Liver (tissue), 9 donors: ENCODE measurements around the gene POU2F2. TPM values are rescaled to one million over a fixed set of nuclear protein-coding genes. Genes with fewer than 3 reads are reported as not detected.

Experiments used
- DNase-seq: peaks from one replicate; pipeline ENCODE4 v3.0.0-alpha.2; 2017; ENCODE audit warnings: low spot score
- H3K27ac ChIP-seq, 2 donors: one replicate each; pipeline ENCODE4 v1.7.0; 2013; ENCODE audit warnings: inconsistent platforms in 2 of 2, low read length in 2 of 2, control low read depth in 1 of 2, low read depth in 1 of 2, mild to moderate bottlenecking in 1 of 2
- H3K27me3 ChIP-seq, 4 donors: one replicate each; pipeline versions ENCODE4 v1.6.1 to v1.7.0; 2013; ENCODE audit warnings: low read length in 3 of 4, inconsistent platforms in 1 of 4, mild to moderate bottlenecking in 1 of 4, moderate library complexity in 1 of 4; ENCODE audit not compliant: control insufficient read depth in 4 of 4, insufficient read depth in 4 of 4
- H3K36me3 ChIP-seq, 4 donors: one replicate each; pipeline versions ENCODE4 v1.6.1 to v1.7.0; 2013; ENCODE audit warnings: low read length in 3 of 4, mild to moderate bottlenecking in 3 of 4, low read depth in 1 of 4, moderate library complexity in 1 of 4; ENCODE audit not compliant: control insufficient read depth in 4 of 4, insufficient read depth in 3 of 4
- H3K4me1 ChIP-seq, 4 donors: one replicate each; pipeline versions ENCODE4 v1.6.1 to v1.7.0; 2013; ENCODE audit warnings: low read length in 3 of 4, mild to moderate bottlenecking in 3 of 4, moderate library complexity in 1 of 4; ENCODE audit not compliant: control insufficient read depth in 4 of 4, insufficient read depth in 4 of 4
- H3K4me3 ChIP-seq, 3 donors: one replicate each; pipeline versions ENCODE4 v1.6.1 to v1.7.0; 2013; ENCODE audit warnings: low read length in 3 of 3, control low read depth in 1 of 3, low read depth in 1 of 3, mild to moderate bottlenecking in 1 of 3
- H3K9ac ChIP-seq, 2 donors: one replicate each; pipeline ENCODE4 v1.7.0; 2013; ENCODE audit warnings: low read length in 2 of 2, mild to moderate bottlenecking in 2 of 2, moderate library complexity in 2 of 2, control low read depth in 1 of 2, low read depth in 1 of 2
- H3K9me3 ChIP-seq, 4 donors: one replicate each; pipeline versions ENCODE4 v1.6.1 to v1.7.0; 2013; ENCODE audit warnings: low read length in 3 of 4; ENCODE audit not compliant: control insufficient read depth in 4 of 4
- CTCF ChIP-seq: fragments of 150-350 bp; IDR thresholded peaks from 2 replicates; pipeline ENCODE4 v1.5.1; 2017; ENCODE audit warnings: improper control_type of control experiment, low read depth, low read length; ENCODE audit not compliant: missing input control
- FOXA1 ChIP-seq: IDR thresholded peaks from 2 replicates; pipeline ENCODE4 v1.6.1; 2016; ENCODE audit warnings: antibody characterized with exemption
- FOXA2 ChIP-seq: IDR thresholded peaks from 2 replicates; pipeline ENCODE4 v1.6.1; 2016; ENCODE audit warnings: antibody characterized with exemption
- GABPA ChIP-seq, 2 donors: IDR thresholded peaks in 1 of 2; conservative IDR thresholded peaks in 1 of 2; 2 replicates each; pipeline ENCODE4 v1.6.1; 2016; ENCODE audit warnings: antibody characterized with exemption in 2 of 2, mild to moderate bottlenecking in 1 of 2, moderate library complexity in 1 of 2
- HNF4A ChIP-seq, 2 donors: conservative IDR thresholded peaks; 2 replicates each; pipeline ENCODE4 v1.6.1; 2016; ENCODE audit warnings: antibody characterized with exemption in 2 of 2, mild to moderate bottlenecking in 2 of 2
- HNF4G ChIP-seq: IDR thresholded peaks from 2 replicates; pipeline ENCODE4 v1.6.1; 2016; ENCODE audit warnings: antibody characterized with exemption
- JUND ChIP-seq, 2 donors: IDR thresholded peaks; 2 replicates each; pipeline ENCODE4 v1.6.1; 2016; ENCODE audit warnings: antibody characterized with exemption in 2 of 2
- NR2F2 ChIP-seq: IDR thresholded peaks from 2 replicates; pipeline ENCODE4 v1.6.1; 2016; ENCODE audit warnings: antibody characterized with exemption
- RAD21 ChIP-seq, 2 donors: IDR thresholded peaks; 2 replicates each; pipeline ENCODE4 v1.6.1; 2016; ENCODE audit warnings: antibody characterized with exemption in 2 of 2, mild to moderate bottlenecking in 2 of 2
- RXRA ChIP-seq, 2 donors: IDR thresholded peaks; 2 replicates each; pipeline ENCODE4 v1.6.1; 2017 to 2018; ENCODE audit warnings: antibody characterized with exemption in 2 of 2, mild to moderate bottlenecking in 1 of 2
- SP1 ChIP-seq: IDR thresholded peaks from 2 replicates; pipeline ENCODE4 v1.6.1; 2018; ENCODE audit warnings: antibody characterized with exemption, mild to moderate bottlenecking
- YY1 ChIP-seq: IDR thresholded peaks from 2 replicates; pipeline ENCODE4 v1.6.1; 2016; ENCODE audit warnings: antibody characterized with exemption, mild to moderate bottlenecking
- WGBS: extraction: QIAGEN DNeasy Blood & Tissue Kit; methylation state at CpG from one replicate; pipeline ENCODE4 v1.1.7; 2013; 5-methylcytosine and 5-hydroxymethylcytosine counted together
- polyA plus RNA-seq, 2 donors: library from polyadenylated mRNA; stranded (reverse) in 1 of 2; unstranded in 1 of 2; fragments of 200-250 nt in 1 of 2; fragments of >200 nt in 1 of 2; fragmentation: Nextera tagmentation in 1 of 2; extraction: Ambion mirVana in 1 of 2; gene quantifications; one replicate each; pipeline versions ENCODE4 v1.2.1 to v1.2.3, GENCODE V29; 2013 to 2015
- total RNA-seq, 2 donors: library from RNA; depleted of rRNA; stranded (reverse); fragments of >200 nt; gene quantifications; one replicate each; pipeline ENCODE4 v1.2.3, GENCODE V29; 2014
- TF ChIP-seq, protein P1 (sequence below): IDR thresholded peaks from 2 replicates; pipeline ENCODE4 v1.6.1; 2016; ENCODE audit warnings: antibody characterized with exemption, mild to moderate bottlenecking
- TF ChIP-seq, protein P2 (sequence below): IDR thresholded peaks from 2 replicates; pipeline ENCODE4 v1.6.1; 2016; ENCODE audit warnings: antibody characterized with exemption
- TF ChIP-seq, protein P3 (sequence below): IDR thresholded peaks from 2 replicates; pipeline ENCODE4 v1.6.1; 2016; ENCODE audit warnings: antibody characterized with exemption
- TF ChIP-seq, protein P4 (sequence below): IDR thresholded peaks from 2 replicates; pipeline ENCODE4 v1.6.1; 2016; ENCODE audit warnings: antibody characterized with exemption
- donor health status: healthy.
- donor health status: healthy.
- donor health status: healthy.
- donor health status: healthy.
- donor health status: healthy.

POU2F2 gene
- total and polyA plus RNA-seq, 4 donors = 0.75 to 1.2 (median 0.97) TPM

GRCh38 chr19:42075616-42076379 lies 56.4 kb downstream of the POU2F2 start, which contains the start of gene ZNF574 (continued):
- TF ChIP-seq, protein P1, sequence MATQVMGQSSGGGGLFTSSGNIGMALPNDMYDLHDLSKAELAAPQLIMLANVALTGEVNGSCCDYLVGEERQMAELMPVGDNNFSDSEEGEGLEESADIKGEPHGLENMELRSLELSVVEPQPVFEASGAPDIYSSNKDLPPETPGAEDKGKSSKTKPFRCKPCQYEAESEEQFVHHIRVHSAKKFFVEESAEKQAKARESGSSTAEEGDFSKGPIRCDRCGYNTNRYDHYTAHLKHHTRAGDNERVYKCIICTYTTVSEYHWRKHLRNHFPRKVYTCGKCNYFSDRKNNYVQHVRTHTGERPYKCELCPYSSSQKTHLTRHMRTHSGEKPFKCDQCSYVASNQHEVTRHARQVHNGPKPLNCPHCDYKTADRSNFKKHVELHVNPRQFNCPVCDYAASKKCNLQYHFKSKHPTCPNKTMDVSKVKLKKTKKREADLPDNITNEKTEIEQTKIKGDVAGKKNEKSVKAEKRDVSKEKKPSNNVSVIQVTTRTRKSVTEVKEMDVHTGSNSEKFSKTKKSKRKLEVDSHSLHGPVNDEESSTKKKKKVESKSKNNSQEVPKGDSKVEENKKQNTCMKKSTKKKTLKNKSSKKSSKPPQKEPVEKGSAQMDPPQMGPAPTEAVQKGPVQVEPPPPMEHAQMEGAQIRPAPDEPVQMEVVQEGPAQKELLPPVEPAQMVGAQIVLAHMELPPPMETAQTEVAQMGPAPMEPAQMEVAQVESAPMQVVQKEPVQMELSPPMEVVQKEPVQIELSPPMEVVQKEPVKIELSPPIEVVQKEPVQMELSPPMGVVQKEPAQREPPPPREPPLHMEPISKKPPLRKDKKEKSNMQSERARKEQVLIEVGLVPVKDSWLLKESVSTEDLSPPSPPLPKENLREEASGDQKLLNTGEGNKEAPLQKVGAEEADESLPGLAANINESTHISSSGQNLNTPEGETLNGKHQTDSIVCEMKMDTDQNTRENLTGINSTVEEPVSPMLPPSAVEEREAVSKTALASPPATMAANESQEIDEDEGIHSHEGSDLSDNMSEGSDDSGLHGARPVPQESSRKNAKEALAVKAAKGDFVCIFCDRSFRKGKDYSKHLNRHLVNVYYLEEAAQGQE = peak; percentile 95
- TF ChIP-seq HNF4A (conservative IDR thresholded peaks at IDR 0.05) = peak; percentile 23 to 26
- peak; percentile 25 for TF ChIP-seq NR2F2
- TF ChIP-seq RXRA (IDR thresholded peaks at IDR 0.05) = peak; percentile 35 to 65
- TF ChIP-seq YY1 = peak; percentile 99
- peak in 1 of 2 donors; percentile 40 for TF ChIP-seq GABPA (IDR thresholded peaks at IDR 0.05 in 1 of 2, conservative IDR thresholded peaks at IDR 0.05 in 1 of 2)
- no peak for TF ChIP-seq FOXA2
- TF ChIP-seq RAD21 (IDR thresholded peaks at IDR 0.05) = no peak

- no peak for DNase-seq
- no peaks in the 10 kb centered on the region for H3K9me3 ChIP-seq
- H3K4me3 ChIP-seq = peak overlapping the region; percentile 54 to 94 (median 77)
- 12% methylated on average over 3 of the region's 3 CpGs for WGBS
- H3K4me1 ChIP-seq = peaks cover 6 to 21% (median 14%) of the 10 kb centered on the region in 4 donors
- no peak for TF ChIP-seq FOXA1
- TF ChIP-seq HNF4A (conservative IDR thresholded peaks at IDR 0.05) = no peak
- no peak for TF ChIP-seq GABPA (IDR thresholded peaks at IDR 0.05 in 1 of 2, conservative IDR thresholded peaks at IDR 0.05 in 1 of 2)
- no peak for TF ChIP-seq FOXA2
- TF ChIP-seq YY1 = no peak
- TF ChIP-seq RXRA (IDR thresholded peaks at IDR 0.05) = no peak
- TF ChIP-seq CTCF = no peak
- TF ChIP-seq, protein P2, sequence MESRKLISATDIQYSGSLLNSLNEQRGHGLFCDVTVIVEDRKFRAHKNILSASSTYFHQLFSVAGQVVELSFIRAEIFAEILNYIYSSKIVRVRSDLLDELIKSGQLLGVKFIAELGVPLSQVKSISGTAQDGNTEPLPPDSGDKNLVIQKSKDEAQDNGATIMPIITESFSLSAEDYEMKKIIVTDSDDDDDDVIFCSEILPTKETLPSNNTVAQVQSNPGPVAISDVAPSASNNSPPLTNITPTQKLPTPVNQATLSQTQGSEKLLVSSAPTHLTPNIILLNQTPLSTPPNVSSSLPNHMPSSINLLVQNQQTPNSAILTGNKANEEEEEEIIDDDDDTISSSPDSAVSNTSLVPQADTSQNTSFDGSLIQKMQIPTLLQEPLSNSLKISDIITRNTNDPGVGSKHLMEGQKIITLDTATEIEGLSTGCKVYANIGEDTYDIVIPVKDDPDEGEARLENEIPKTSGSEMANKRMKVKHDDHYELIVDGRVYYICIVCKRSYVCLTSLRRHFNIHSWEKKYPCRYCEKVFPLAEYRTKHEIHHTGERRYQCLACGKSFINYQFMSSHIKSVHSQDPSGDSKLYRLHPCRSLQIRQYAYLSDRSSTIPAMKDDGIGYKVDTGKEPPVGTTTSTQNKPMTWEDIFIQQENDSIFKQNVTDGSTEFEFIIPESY = no peak
- no peak for TF ChIP-seq HNF4G
- TF ChIP-seq NR2F2 = no peak
- TF ChIP-seq, protein P3, sequence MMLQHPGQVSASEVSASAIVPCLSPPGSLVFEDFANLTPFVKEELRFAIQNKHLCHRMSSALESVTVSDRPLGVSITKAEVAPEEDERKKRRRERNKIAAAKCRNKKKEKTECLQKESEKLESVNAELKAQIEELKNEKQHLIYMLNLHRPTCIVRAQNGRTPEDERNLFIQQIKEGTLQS = no peak
- TF ChIP-seq, protein P4, sequence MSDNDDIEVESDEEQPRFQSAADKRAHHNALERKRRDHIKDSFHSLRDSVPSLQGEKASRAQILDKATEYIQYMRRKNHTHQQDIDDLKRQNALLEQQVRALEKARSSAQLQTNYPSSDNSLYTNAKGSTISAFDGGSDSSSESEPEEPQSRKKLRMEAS = no peak
- TF ChIP-seq SP1 = no peak
- TF ChIP-seq JUND (IDR thresholded peaks at IDR 0.05) = no peak
- H3K27me3 ChIP-seq = no peaks in the 10 kb centered on the region
- H3K9ac ChIP-seq = peak overlapping the region; percentile 93 to 98
- H3K36me3 ChIP-seq = peaks cover 5 to 19% (median 16%) of the 10 kb centered on the region in 4 donors
- peak overlapping the region; percentile 97 to 98 for H3K27ac ChIP-seq
Measured at GRCh38 chr19:42075364-42075615, 57.0 kb downstream of the POU2F2 start.
